NCI-H128 (cell line): ENCODE results near the gene ACTL10.

Experiments used
- DNase-seq: peaks from one replicate; lab custom pipeline; 2025; ENCODE audit not compliant: unreplicated experiment; lab: John Stamatoyannopoulos, UW

The ACTL10 gene

DNA sequence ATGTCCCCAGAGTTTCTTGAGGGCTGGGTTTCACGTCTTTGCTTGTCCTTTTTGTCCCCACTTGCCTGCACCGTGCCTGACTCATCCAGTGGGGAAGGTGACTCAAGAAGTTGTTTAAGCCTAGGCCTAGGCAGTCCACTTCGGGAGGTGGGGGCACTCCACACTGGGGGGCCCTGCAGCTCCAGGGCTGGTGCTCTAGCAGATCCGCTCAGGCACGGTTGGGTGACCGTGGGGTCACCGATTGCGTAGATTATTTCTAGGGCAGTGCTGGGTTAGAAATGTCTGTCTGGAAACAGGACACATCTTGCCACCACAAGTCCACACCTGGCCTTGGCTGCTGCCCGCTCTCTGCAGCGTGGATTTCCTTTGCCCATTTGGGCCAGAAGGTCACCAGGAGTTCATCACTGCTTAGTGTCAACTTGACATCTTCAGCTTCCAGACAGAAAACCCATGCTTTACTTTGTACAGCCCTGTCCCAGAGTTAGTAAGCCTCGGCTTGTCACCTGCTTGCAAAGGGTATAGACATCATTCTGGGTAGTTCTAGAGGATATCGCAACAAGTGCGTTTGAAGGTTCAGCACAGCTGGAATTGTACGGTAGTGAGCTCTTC lies 18.2 kb upstream of the ACTL10 start:
- DNase-seq, result no peak

DNA sequence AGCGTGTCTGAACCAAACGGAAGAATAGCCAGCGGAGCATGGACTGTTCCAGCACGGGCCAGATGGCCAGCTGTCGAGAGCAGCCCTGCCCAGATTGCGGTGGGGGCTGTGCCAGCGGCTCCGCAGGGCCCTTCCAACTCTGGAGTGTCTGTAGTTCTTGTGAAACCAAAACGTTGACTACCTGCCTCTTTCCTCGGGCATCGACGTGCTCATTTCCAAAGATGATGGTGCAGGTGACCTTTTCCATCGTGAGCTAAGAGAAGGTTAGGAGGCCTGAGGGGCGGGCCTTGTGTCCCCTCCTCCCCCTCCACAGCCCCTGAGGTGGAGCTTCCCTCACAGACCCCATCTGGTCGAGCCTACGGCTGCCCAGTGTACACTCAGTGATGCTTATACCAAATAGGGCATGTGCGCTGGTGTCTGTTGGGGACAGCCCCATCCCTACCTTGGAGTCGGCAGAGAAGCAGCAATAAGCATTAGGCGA lies 17.5 kb upstream of the ACTL10 start:
- no peak for DNase-seq

DNA sequence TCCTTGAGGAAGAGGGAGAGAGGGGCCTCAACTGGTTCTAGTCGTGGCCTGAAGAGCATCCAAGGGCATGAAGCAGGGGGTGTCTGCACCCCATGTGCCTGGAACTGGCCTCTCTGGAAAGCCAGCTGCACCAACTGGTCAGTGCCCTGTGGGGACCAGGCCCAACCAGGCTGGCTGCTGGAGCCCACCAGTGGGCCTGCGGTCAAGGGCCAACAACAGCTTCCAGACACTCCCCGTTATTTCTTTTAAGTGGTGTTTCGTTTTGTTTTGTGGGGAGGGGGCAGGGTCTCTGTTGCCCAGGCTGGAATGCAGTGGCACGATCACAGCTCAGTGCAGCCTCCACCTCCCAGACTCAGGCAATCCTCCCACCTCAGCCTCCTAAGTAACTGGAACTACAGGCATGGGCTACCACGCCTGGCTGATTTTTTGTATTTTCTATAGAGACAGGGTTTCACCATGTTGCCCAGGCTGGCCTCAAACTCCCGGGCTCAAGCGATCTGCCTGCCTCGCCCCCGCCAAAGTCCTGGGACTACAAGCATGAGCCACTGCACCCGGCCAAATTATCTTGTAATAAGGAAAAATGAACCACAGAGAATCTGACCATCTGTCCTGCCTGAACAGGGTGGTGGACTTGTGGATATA lies 16.5 kb upstream of the ACTL10 start:
- no peak for DNase-seq

DNA sequence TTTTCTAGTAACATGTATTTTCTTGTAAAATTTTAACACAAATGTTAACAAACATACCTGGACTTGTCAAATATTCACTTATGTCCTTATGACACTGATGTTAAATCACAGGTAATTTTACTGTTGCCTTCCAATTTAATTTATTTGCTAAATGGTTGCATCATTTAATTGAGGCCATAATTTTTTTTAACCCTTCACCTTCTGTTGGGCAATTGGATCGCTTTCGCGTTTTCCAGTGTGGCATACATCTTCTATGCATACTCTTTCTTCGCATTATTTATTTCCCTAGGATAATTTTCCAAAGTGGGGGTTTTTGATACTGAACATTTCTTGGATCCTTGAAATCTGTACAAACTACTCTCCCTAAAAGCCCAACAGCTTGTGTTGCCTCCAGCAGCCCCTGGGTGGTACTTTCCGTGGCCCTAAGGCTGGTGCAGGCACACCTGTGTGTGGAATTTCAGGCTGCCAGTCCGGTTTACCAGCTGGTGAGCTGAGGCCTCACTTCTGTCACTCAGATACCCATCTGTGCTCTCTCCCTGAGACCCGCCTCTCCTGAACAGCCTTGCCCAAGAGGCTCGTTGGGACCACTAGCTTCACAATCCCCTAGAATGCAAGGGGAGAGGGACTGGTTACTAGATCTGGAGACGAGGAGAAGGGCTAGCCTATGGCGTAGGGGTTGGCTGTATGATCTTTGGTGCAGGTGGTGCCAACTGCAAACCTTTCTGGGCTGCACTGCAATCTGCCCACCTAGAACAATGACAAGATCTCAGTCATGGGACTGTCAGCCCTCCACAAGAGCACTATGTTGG lies 15.8 kb upstream of the ACTL10 start:
- no peak for DNase-seq

DNA sequence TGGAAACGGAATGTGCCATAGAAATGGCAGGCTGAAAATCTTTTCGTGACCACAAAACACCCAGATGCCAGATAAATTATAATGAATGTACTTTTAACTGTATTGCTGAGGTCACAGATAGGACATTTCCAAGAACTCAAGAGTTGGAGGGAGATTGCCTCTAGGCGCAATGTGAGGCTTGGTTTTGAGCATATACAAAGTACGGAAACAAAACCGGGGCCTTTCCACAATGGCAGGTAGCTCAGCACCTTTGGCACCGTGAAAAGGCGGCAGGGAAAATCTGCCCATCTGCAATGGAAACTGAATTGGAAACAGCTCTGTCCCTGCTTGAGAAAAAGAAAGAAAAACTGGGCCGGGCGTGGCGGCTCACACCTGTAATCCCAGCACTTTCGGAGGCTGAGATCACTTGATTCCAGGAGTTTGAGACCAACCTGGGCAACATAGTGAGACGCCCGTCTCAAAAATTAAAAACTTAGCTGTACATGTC lies 15.1 kb upstream of the ACTL10 start:
- no peak for DNase-seq

DNA sequence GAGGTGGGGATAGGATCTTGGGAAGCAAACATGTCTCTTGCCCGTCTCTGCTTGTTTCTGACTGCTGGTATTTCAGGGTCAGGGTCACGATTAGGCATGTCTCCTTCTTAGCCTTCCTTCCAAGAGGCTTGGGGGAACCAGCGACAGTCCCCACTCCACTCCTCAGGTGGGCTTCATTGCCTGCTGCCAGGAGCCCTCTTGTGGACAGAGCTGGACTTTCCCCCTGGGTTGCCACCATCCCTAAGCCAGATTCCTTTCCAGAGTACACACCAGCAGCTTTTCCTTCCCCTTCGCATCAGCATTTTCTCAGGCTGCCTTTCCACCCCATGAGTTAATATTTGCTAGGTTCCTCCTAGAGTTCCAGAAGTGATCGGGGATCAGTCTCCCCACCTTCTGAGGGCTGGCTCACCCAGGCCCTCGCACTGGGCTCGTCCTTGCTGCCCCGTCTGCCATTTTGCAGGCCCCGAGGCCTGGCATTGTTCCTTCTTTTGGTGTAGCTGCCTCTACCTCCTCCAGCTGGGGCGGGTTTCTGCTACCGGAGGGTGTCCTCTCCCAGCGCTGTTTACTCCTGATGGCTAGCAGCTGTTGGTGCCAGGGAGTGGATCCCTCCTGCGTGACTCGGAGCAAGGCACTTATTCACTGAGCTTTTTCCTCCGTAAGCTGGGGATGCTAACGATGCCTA lies 13.4 kb upstream of the ACTL10 start:
- DNase-seq, result peak; percentile 73

DNA sequence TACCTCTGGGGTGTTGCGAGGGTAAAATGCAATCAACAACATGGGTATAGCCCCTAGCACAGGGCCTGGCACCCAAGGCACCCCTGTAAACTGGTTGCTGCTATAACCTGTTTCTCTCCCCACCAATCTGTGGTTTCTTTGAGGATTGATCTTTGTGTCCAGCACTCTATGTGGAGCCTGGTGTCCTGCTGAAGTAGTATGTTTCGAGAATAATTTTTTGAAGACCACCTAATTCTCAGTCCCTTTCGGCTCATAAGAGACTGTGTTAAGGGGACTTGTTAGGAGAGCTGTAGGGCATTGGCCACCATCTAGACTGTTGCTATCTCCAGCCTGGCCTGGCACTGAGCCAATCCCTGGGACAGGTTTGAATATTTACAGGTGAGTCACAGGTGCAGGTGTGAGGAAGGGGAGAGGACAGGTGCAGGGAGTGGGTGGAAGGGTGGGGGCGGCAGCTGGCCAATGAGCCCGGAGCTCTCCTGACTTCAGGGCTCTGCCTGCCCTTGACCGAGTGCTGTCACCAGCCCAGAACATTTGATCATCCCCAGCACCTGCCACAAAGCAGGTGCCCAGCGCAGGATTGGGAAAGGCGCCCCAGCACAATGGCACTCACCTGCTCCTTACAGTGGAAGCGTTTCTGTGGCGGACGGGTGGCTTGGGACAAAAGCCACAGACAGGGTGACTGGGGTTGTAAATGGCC lies 12.7 kb upstream of the ACTL10 start:
- DNase-seq, result peak; percentile 90

DNA sequence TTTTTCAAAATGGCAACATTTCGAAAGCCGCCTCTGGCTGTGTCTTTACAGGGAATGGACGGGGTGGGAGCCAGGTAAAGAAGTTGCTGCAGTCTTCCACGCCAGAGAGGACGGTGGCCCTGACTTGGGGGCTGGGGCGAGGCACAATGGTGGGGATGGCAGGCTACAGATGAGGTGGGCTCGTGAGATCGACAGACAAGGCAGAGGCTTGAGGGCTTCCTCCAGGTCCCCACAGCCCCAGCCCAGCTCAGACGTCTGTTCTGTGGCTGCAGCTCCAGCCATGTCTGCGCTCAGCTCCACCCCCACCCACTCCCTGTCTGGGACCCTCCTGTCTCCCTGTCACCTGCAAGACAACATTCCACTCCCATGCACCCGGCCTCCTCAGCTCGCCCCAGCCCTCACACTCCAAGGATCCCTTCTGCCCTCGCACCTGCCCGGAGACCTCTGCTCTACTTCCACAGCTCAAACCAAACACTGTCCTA lies 12.0 kb upstream of the ACTL10 start:
- no peak for DNase-seq

DNA sequence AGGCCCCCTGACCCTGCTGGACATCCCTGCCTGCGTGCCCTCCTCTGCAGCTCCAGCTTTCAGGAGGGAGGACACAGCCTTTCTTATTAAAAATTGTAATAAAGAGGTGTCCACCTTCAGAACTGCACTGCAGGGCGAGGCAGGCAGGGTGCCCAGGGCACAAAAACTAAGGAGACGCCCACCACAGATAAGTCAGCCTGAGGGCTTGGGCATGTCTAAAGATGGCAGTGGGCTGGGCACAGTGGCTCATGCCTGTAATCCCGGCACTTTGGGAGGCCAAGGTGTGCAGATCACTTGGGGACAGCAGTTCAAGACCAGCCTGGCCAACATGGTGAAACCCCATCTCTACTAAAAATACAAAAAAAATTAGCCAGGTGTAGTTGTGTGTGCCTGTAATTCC lies 11.6 kb upstream of the ACTL10 start:
- DNase-seq, result no peak

DNA sequence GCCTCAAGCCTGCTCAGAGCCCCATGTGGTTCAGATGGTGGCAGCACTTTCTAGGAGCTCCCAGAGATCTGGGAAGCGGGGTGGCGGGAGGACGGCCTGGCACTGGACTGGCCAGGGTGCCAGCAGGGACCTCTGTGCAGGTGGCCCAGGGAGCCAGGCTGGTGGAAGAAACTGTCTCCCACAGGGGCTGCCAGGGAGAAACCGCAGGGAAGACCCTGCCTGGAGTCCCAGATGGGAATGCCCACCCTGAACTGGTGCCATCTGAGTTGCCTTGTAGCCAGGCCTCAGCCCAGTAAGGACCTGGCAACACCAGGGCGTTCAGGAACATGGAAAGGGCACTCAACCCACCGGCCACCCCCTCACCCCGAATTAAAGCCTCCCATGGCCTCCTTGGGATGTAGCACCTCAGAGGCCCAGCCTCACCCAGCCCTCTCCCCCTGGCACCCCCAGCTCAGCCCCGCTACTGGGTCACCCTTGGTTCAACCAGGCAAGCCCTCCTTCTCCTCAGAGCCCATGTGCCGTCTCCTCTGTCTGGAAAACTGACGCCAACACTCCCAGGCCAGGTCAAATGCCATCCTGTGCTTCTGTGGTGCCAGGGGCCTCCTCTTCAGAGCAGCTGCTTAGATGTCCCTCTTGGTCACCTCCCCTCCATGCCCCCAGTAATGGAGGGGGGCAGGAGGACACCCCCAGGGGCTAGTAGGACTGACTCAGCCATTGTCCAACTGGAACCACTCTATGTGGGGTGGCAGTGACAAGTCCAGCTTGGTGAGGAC lies 10.5 kb upstream of the ACTL10 start:
- DNase-seq, result no peak

DNA sequence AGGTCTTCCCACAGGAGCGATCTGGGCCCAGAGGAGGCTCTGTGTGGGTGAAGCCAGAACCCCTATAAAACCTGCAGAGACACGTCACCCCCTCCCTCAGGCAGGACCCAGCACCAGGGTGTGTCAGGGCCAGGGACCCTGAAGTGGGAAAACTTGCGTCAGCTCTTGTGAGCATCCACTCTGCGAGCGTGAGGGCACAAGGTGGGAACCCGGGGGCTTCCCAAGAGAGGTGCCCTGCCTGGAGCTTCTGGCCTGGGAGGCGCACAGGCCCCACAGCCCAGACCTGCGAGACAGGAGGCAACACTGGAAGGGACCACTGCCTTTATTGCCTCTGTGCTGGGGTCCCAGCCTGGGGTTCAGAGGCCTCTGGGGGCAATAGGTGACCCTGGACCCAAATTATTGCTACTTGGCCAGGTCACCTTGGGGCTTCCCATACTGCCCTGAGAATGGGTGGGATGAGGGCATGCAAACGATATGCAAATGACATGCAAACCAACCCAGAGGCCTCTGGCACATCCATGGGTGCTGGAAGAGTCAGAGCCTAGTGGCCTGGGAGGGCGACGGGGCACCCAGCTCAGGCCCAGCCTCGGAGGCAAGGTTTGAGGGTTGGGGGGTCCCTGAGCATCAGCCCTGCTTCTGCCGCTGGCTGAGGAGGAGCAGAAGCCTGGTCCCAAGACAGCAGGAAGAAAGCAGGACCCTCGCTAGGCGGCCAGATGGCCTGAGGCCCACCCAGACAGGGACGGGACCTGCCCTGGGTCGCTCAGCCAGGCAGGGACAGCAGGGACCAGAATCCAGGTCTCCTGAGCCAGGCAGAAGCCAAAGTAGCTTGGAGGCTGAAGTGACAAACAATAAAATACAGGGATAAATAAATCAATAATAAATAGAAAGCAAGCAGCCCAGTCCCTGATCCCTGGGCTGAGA lies 9.7 kb upstream of the ACTL10 start:
- DNase-seq, result no peak

DNA sequence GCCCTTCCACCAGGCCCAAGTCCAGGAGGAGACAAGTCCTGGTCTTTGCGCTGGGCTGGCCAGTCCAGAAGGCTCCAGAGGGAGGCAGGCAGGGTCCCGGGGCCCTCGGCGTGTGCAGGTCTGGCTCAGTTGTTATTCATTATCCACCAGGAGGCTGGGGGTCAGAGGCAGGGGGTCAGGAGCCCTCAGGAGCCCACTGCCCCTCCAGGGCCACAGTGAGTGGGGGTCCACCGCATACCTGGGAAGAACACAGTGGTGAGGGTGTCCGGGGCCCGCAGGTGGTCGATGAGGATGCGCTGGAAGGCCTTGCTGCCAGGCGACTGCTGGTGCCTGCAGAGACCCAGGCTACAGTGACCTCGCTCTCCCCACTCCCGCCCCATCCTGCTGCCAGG lies 9.0 kb upstream of the ACTL10 start:
- DNase-seq, result no peak

DNA sequence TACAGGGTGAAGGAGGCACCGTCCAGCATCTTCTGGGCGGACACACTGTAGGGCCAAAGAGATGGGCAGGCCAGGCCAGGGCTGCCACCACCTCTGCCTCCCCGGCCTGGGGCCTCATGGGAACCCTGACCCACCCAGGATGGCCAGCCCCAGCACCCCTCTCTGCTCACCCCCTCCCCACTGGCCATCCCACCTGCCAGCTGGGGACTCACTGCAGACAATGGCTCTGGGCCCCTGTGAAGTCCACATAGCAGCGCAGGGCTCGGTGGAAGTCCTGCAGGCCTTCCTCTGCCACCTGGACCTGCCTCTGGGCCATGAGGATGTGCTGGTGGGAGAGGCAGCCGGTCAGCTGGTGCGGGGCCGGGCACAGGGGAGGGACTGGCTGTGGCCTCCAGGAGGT lies 8.2 kb upstream of the ACTL10 start:
- no peak for DNase-seq

DNA sequence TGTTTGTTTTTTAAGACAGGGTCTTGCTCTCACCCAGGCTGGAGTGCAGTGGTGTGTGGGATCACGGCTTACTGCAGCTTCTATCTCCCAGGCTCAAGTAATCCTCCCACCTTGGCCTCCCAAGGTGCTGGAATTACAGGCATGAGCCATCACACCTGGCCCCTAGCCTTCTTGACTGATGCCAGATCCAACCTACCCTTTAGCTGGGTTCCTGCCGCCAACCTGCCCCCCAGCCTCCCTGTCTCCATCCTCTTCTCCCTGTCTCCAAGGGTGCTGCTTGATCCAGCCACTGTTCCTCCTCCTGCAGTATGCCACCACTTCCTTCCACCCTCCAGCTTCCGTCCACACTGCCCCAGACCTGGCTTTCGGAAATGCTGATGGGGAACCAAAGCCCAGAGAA lies 7.8 kb upstream of the ACTL10 start:
- DNase-seq, result no peak

DNA sequence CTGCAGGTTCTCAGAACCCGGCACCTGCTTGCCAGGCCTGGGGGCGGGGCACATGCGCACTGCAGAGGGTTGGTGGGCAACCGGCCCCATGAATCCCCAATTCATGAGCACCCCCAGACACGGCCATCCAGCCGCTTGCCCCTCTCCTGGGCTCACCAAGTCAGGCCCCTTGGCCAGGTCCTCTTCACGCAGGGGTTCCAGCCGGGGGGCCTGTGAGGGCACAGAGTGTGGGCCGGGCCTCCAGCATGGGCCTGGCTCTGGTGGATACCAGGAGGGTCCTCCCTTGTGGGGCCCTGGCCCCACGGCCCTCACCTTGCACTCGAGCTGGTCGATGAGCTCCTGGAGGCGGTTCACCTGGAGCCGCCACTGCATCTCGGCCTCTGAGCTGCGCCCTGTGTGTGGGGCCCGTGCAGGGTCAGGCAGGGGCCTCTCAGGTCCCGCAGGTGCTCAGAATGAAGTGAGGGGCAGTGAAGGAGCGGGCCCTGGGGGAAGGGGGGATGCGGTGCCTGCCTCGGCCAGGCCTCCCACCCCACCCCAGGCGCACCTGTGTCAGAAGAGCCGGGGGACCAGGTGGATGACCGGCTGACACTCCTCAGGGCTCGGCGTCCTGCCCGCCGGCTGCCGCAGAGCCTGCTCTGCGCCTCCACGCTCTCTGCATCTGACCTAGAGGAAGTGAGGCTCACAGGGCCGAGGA lies 7.3 kb upstream of the ACTL10 start:
- DNase-seq, result no peak

DNA sequence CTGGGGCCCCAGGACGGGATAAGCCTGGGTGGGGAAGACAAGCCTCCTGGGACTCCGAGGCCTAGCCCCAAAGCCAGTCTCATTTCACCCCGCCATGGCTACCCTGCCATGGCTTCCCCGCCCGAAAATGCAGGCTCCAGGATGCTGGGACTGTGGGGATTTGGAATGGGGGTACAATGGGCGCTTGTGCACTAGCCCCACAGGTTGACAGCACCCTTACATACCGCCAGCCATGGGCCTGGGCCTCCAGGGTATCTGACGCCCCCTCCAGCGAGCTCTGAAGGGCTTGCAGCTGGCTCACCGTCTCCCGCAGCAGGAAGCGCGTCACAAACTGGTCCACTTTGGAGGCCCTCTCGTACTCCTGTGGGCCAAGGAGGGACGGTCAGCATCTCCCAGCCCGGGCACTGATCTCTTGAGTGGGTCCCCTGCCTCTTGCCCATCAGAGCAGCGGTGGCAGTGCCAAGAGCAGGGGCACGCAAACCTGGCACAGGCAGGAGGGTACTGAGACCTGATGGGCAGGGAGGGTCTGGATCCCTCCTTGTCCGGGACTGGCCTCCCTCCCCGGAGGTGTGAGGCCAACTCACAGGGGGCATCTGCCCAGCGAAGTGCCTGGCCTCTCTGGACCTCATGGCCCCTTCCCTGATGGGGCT lies 6.6 kb upstream of the ACTL10 start:
- no peak for DNase-seq

DNA sequence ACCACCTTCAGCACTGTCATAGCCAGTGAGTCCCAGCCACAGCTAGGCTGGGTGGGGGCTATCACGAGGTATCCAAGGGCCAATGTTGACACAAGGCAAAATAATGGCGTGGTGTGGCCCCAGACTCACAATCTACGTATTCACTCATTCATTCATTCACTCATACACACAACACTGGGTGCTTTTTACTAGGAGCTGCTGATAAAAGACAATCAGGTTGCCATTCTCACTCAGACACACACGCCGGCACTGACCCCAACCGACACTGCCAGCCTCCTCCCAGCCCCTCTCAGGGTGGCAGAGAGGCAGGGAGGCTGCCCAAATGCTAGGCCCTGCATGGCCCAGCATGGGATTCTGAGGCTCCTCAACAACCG lies 6.1 kb upstream of the ACTL10 start:
- DNase-seq, result no peak

DNA sequence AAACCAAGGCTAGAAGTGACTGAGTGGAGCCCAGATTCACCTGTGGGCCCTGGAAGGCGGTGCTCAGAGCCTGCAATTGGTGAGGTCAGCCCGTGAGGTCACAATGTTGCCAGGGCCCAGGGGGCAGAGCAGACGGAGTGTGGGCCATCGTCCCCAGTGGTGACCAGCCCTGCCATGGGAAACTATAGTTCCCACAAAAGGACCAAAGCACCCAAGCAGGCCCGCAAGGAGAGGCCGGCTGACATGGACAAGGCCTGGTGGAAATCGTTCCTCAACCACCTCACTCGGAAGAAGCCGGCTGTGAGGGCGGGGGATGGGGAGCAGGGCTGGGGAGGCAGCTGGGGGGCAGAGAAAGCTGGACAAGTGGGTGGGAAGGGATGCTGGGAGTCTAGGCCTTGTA lies 4.6 kb upstream of the ACTL10 start, which contains the start of gene C20orf144:
C20orf144 (plus strand) TSS at position 156 of the 400 bp plus-strand sequence; CDS start at position 175, 19 bp downstream.
- DNase-seq, result no peak
